Gastrocnemius medialis (tissue), 4 donors: Measurements from ENCODE around the gene RUFY2. TPM values are rescaled to one million over a fixed set of nuclear protein-coding genes. Genes with fewer than 3 reads are reported as not detected.

Experiments
- ATAC-seq, 2 donors: fragments of 150-250 bp; one replicate each; pipeline ENCODE4 v1.9.1; 2016
- DNase-seq, 2 donors: peaks; one replicate each; pipeline ENCODE4 v3.0.0-alpha.2; 2019
- H3K27ac ChIP-seq, 4 donors: fragments of 200-600 bp; sonication (generic); 1 replicate in 1 of 4; 2 replicates in 3 of 4; pipeline ENCODE4 v1.5.1; 2016 to 2018; ENCODE audit warnings: mild to moderate bottlenecking in 2 of 4, moderate library complexity in 1 of 4
- H3K27me3 ChIP-seq, 3 donors: fragments of 200-600 bp; sonication (generic) in 2 of 3; 1 replicate in 1 of 3; 2 replicates in 2 of 3; pipeline versions ENCODE4 v1.5.1 to v1.6.0; 2016 to 2019; ENCODE audit warnings: mild to moderate bottlenecking in 1 of 3, moderate library complexity in 1 of 3
- H3K36me3 ChIP-seq, 2 donors: fragments of 200-600 bp; sonication (generic) in 1 of 2; one replicate each; pipeline ENCODE4 v1.5.1; 2017 to 2018
- H3K4me1 ChIP-seq, 2 donors: fragments of 200-600 bp; sonication (generic) in 1 of 2; one replicate each; pipeline ENCODE4 v1.5.1; 2016 to 2017; ENCODE audit warnings: mild to moderate bottlenecking in 2 of 2
- H3K4me3 ChIP-seq, 4 donors: fragments of 200-600 bp; sonication (generic) in 3 of 4; 1 replicate in 1 of 4; 2 replicates in 3 of 4; pipeline ENCODE4 v1.5.1; 2016 to 2019; ENCODE audit warnings: mild to moderate bottlenecking in 2 of 4
- H3K9me3 ChIP-seq, 3 donors: fragments of 200-600 bp; sonication (generic) in 2 of 3; 1 replicate in 1 of 3; 2 replicates in 2 of 3; pipeline ENCODE4 v1.5.1; 2016 to 2019
- CTCF ChIP-seq, 5 experiments: fragments of 450-650 bp in 3 of 5; fragments of 200-600 bp in 2 of 5; sonication (generic) in 2 of 5; IDR thresholded peaks in 4 of 5; conservative IDR thresholded peaks in 1 of 5; 1 replicate in 4 of 5; 2 replicates in 1 of 5; pipeline ENCODE4 v1.5.1; 2016 to 2019; ENCODE audit warnings: antibody characterized with exemption in 5 of 5, mild to moderate bottlenecking in 3 of 5, moderate library complexity in 3 of 5
- POLR2A ChIP-seq, 2 donors: fragments of 450-650 bp; IDR thresholded peaks; one replicate each; pipeline ENCODE4 v1.6.1; 2017; ENCODE audit warnings: antibody characterized with exemption in 2 of 2, mild to moderate bottlenecking in 2 of 2, moderate library complexity in 2 of 2
- in situ Hi-C, 4 donors: fragments of 200-750 bp; cut with MboI; loops; one replicate each; pipeline versions ENCODE4 v1.15.0 to v1.8.0; 2017; ENCODE audit warnings: low sequenced_read_pairs in 4 of 4
- intact Hi-C: fragments of 100-400 bp; cut with DNase I; formaldehyde crosslinking; loops from one replicate; pipeline ENCODE4 v1.15.1; 2023; ENCODE audit warnings: low total_unique reads
- total RNA-seq, 4 donors: library from RNA; depleted of rRNA; stranded (reverse); fragments of >200 nt; gene quantifications; one replicate each; pipeline versions ENCODE4 v1.1.0 to v1.2.3, GENCODE V29; 2016

RUFY2 gene
- total RNA-seq, 4 donors from 2014 or later: 8.9 to 15.7 (median 11.7) TPM

- Histone ChIP-seq H3K4me3 (peak overlapping the region; percentile 83 to 100 (median 96)), H3K9me3 (no peaks in the 10 kb centered on the region), H3K27ac (peak overlapping the region; percentile 87 to 95 (median 92)), H3K36me3 (peaks cover 0 to 3% of the 10 kb centered on the region in 2 donors), H3K27me3 (no peaks in the 10 kb centered on the region), H3K4me1 (peaks cover 3 to 11% of the 10 kb centered on the region in 2 donors)
- ATAC-seq: peak; percentile 25 to 44
- peak in 1 of 2 donors; percentile 16 for DNase-seq
- TF ChIP-seq POLR2A (IDR thresholded peaks at IDR 0.05): no peak
- no peak for TF ChIP-seq CTCF (IDR thresholded peaks at IDR 0.05 in 4 of 5, conservative IDR thresholded peaks at IDR 0.05 in 1 of 5)
- in situ Hi-C loops (no loop called here), intact Hi-C loops (loop anchor here (2.0 to 10.0 kb wide), 5 partner anchors 74 to 641 kb away; partner anchors contain the start of genes CCAR1, DDX50, HERC4 and HNRNPH3)
Measured at GRCh38 chr10:68406111-68406814, 814 bp downstream of the RUFY2 start.

GRCh38 chr10:68403701-68404100 is 3.4 kb downstream of the RUFY2 start:
- Histone ChIP-seq H3K27me3 (no peaks in the 10 kb centered on the region), H3K4me1 (peaks cover 3 to 11% of the 10 kb centered on the region in 2 donors), H3K4me3 (no peak overlapping the region), H3K27ac (no peak overlapping the region), H3K9me3 (no peaks in the 10 kb centered on the region), H3K36me3 (peaks cover 0 to 28% of the 10 kb centered on the region in 2 donors)
- ATAC-seq (no peak), DNase-seq (no peak)
- no peak for TF ChIP-seq CTCF (IDR thresholded peaks at IDR 0.05 in 4 of 5, conservative IDR thresholded peaks at IDR 0.05 in 1 of 5)
- TF ChIP-seq POLR2A (IDR thresholded peaks at IDR 0.05): no peak
- intact Hi-C loops: loop anchor here (10.0 kb wide), 2 partner anchors 501 to 639 kb away; partner anchors contain the start of gene DDX50
- in situ Hi-C loops: no loop called here

GRCh38 chr10:68402276-68402675 is 4.8 kb downstream of the RUFY2 start:
- no peak overlapping the region for H3K4me3 ChIP-seq
- in situ Hi-C loops: no loop called here
- intact Hi-C loops: loop anchor here (10.0 kb wide), 2 partner anchors 503 to 637 kb away; partner anchors contain the start of gene DDX50

GRCh38 chr10:68397005-68397404 is 10.1 kb downstream of the RUFY2 start:
- H3K9me3 ChIP-seq: no peaks in the 10 kb centered on the region
- DNase-seq: no peak
- no peak for ATAC-seq
- H3K27me3 ChIP-seq: no peaks in the 10 kb centered on the region
- TF ChIP-seq CTCF (IDR thresholded peaks at IDR 0.05 in 4 of 5, conservative IDR thresholded peaks at IDR 0.05 in 1 of 5): no peak
- no peak for TF ChIP-seq POLR2A (IDR thresholded peaks at IDR 0.05)
- H3K27ac ChIP-seq: no peak overlapping the region
- H3K36me3 ChIP-seq: peaks cover 0 to 68% of the 10 kb centered on the region in 2 donors
- no peaks in the 10 kb centered on the region for H3K4me1 ChIP-seq
- no peak overlapping the region for H3K4me3 ChIP-seq
- in situ Hi-C loops (loop anchor here in 1 of 4 donors (25.0 kb wide), 1 partner anchor 340 kb away; no protein-coding TSS in a partner anchor), intact Hi-C loops (no loop called here)

More at GRCh38 chr10:68402276-68402675, 4.8 kb downstream of the RUFY2 start:
- no peak overlapping the region for H3K27ac ChIP-seq
- H3K9me3 ChIP-seq: no peaks in the 10 kb centered on the region
- no peak for TF ChIP-seq POLR2A (IDR thresholded peaks at IDR 0.05)
- TF ChIP-seq CTCF (IDR thresholded peaks at IDR 0.05 in 4 of 5, conservative IDR thresholded peaks at IDR 0.05 in 1 of 5): no peak
- DNase-seq: no peak
- H3K27me3 ChIP-seq: no peaks in the 10 kb centered on the region
- no peak for ATAC-seq
- H3K36me3 ChIP-seq: peaks cover 0 to 28% of the 10 kb centered on the region in 2 donors
- H3K4me1 ChIP-seq: peaks cover 3 to 11% of the 10 kb centered on the region in 2 donors
